ENCODE results near the gene OSBP2.

OSBP2 gene

GRCh38 chr22:30821381-30821780 lies 126.7 kb downstream of the OSBP2 start:
- no peak for DNase-seq

GRCh38 chr22:30821863-30822215 lies 127.2 kb downstream of the OSBP2 start:
- no peak for DNase-seq

- no peak for DNase-seq
Observed at GRCh38 chr22:30822216-30823014, 127.7 kb downstream of the OSBP2 start.

- peak; percentile 35 for DNase-seq
Observed at GRCh38 chr22:30823015-30823370, 128.3 kb downstream of the OSBP2 start.

- no peak for DNase-seq
Observed at GRCh38 chr22:30824096-30824495, 129.4 kb downstream of the OSBP2 start.

- DNase-seq, result no peak
Observed at GRCh38 chr22:30824711-30825110, 130.0 kb downstream of the OSBP2 start.

- DNase-seq, result no peak
Observed at GRCh38 chr22:30825711-30826505, 131.2 kb downstream of the OSBP2 start.

GRCh38 chr22:30826670-30827355 lies 132.1 kb downstream of the OSBP2 start:
- DNase-seq, result no peak

- DNase-seq, result no peak
Observed at GRCh38 chr22:30827646-30828045, 133.0 kb downstream of the OSBP2 start.

- no peak for DNase-seq
Observed at GRCh38 chr22:30828187-30829155, 133.8 kb downstream of the OSBP2 start.

GRCh38 chr22:30829901-30830550 lies 135.4 kb downstream of the OSBP2 start:
- DNase-seq, result no peak

- DNase-seq, result no peak
Observed at GRCh38 chr22:30830907-30831306, 136.2 kb downstream of the OSBP2 start.

- no peak for DNase-seq
Observed at GRCh38 chr22:30832407-30832987, 137.8 kb downstream of the OSBP2 start.

GRCh38 chr22:30833322-30833721 lies 138.6 kb downstream of the OSBP2 start:
- no peak for DNase-seq

- no peak for DNase-seq
Observed at GRCh38 chr22:30837531-30837930, 142.9 kb downstream of the OSBP2 start.

GRCh38 chr22:30838111-30838510 lies 143.4 kb downstream of the OSBP2 start:
- DNase-seq, result no peak

GRCh38 chr22:30841273-30841672 lies 146.6 kb downstream of the OSBP2 start:
- DNase-seq, result no peak

GRCh38 chr22:30843245-30843644 lies 148.6 kb downstream of the OSBP2 start:
- DNase-seq, result no peak

- no peak for DNase-seq
Observed at GRCh38 chr22:30847583-30847982, 152.9 kb downstream of the OSBP2 start.

- DNase-seq, result no peak
Observed at GRCh38 chr22:30855266-30855665, 160.6 kb downstream of the OSBP2 start.

- no peak for DNase-seq
Observed at GRCh38 chr22:30855677-30856518, 161.2 kb downstream of the OSBP2 start.
